HG03103 (cell line): Measurements from ENCODE around the gene SYN1.

Experiments
- ATAC-seq: cut with Tn5 transposase; IDR thresholded peaks from one replicate; pipeline ENCODE4 v1.9.1; 2021; ENCODE audit warnings: low read depth; ENCODE audit not compliant: unreplicated experiment

SYN1 gene

DNA sequence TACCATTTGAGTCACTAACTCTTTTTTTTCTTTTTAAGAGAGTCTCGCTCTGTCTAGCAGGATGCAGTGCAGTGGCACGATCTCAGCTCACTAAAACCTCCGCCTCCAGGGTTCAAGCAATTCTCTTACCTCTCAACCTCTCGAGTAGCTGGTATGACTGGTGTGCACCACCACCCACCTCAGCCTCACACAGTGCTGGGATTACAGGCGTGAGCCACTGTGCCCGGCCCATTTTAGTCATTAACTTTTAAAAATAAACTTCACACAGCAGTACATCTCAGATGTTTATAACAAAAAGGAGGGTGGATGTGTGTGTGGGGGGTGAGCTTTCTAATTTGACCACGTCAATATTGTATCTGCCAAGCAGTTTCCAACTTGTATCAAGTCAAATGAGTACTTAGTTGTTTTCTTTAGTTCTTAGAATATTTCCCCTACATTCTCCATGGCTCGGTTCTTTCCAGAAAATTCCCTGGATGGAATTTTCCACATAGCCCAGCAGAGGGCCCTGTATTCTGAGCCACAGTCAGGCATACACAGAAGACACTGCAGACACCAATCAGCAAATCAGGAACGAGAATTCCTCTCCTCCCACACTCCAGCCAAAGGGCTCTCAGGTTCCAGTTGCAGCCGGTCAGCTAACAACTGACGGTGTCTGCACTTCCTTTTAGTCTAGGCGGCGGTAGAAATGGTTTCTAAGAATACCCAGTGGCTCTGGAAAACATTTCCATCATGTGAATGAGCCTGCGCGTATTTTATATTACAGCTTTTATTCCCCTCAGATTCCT lies 78.7 kb downstream of the SYN1 start:
- ATAC-seq: no peak

DNA sequence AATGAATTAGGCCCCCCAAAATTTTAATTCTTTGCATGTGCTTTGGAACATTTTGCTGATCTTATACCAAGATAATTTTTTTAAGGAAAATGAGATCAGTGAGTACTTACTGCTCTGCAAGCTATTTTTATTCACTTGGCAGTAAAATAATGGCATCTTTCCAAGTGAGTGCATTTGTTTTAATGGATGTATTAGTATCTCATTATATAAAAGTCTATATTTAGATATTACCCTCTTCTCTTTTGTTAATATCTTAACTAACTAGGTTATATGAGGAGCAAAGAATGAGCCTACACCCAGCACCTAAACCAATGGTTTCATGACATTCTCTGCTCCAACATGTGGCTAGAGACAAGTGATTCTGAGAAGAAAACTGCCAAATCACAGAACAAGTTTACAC lies 79.8 kb downstream of the SYN1 start:
- no peak for ATAC-seq

- ATAC-seq: no peak
Observed at GRCh38 chrX:47530049-47530448, 89.6 kb downstream of the SYN1 start.

DNA sequence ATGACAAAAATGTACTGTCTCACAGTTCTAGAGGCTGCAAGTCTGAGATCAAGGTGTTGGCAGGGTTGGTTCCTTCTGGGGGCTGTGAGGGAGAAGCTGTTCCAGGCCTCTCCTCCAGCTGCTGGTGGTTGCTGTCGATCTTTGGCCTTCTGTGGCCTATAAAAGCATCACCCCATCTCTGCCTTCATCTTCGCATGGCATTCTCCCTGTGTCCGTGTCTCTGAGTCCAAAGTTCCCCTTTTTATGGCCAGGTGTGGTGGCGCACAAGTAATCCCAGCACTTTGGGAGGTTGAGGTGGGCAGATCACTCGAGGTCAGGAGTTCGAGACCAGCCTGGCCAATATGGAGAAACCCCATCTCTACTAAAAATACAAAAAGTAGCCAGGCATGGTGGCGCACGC lies 90.1 kb downstream of the SYN1 start:
- ATAC-seq: no peak

DNA sequence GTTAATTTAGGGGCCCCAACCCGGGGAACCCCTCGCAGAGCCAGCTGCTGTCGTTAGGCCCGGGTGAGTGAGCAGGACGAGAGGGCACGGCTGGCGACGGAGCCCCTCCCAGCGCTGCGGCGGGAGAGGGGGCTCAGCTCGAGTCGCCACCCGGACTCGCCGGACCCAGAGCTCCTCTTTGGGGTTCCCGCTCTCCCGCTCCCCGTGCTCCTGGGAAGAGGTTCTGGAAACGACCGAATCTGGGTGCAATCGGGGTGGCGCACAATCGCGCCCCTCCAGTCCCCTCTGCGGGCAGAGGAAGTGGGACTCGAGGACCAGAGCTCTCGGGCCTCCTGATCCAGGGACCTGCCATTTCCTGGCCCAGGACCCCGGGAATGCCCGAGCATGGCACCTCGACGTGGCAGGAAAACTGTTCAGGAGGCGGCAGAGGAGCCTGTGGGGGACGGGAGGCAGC lies 95.9 kb downstream of the SYN1 start:
- ATAC-seq: no peak

DNA sequence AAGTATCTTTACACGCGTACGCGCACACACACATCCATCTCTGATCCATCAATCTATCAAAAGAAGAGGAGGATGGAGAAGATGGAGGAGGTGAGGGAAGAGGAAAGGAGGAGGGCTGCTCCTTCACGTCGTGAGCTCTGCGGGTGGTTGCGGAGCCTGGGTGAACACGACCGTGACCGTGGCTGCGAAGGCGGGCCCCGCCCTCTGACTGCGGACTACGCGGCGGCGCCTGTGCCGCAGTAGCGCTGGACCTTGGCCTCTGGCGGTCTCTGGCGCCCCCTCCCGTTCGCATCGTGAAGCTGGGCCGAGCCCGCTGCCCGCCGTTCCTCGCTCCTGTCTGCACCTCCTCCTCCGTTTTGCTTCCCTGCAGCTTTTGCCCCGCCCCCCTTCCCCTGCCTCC lies 96.4 kb downstream of the SYN1 start:
- ATAC-seq: peak; percentile 70
